GM21825 (cell line): ENCODE data around the gene METAP2.

Experiments used
- ATAC-seq: cut with Tn5 transposase; IDR thresholded peaks from one replicate; pipeline ENCODE4 v1.9.1; 2021; ENCODE audit warnings: mild to moderate bottlenecking, moderate library complexity; ENCODE audit not compliant: unreplicated experiment

METAP2 gene

DNA sequence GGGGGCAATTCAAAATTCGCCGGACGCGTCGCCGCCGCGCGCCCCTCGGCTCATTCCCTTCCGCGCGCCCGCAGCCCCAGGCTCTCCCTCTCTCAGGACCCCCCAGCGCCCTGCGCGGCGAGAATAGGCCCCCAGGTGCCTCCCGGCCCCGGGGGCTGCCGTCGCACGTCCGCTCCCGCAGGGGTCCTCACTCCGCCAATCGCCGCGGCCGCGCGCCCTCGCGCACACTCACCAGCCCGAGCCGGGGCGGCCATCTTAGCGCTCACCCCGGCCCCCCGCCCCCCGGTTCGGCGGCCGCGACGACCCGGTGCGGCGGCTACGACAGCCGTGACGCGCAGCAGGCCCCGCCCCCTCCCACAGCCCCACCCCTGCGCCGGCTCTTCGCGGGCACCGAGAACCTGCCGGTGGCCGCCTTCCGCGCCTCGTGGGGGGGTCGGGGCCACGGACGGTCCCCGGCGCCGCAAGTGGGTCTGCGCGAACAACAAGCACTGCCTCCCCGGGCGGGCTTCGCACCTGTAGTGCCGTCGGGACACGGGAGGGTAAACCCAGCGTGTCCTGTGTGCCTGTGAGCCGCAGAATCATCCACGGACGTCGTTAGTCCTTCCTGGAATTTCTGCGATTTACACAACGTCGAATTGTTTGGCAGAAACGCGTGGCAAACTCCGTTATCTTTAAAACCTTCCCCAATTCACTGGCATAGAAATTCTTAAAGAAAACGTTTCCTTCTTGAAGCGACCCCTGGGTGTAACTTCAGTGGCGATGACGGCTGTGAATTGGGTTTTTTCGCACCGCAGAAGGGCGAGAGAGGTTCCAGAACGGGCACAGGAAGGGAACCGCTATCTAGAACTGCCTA, 74.8 kb downstream of the METAP2 start:
- no peak for ATAC-seq

DNA sequence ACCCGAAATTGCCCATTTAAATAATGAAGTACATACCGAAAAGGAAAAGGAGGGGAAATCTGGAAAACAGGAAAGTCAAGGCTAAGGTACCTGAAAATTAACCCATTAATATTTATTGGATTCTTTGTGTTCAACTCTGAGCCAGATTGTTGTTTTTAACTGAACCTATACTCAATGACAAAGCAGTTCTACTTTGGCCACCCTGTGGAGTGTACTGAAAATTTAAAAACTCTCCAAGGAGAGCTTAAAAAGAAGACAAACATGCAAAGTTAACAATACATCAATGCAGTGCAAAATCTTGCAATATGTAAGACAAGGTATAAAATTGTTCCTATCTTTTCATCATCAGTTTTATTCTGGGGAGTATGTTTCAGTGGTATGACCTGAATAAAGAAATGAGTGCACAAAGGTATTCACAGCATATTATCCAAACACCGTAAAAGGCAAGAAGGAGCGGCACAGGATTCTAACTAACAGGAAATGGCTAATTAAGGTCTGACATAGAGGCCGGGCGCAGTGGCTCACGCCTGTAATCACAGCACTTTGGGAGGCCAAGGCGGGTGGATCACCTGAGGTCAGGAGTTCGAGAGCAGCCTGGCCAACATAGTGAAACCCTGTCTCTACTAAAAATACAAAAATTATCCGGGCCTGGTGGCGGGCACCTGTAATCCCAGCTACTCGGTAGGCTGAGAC, 75.6 kb downstream of the METAP2 start:
- no peak for ATAC-seq

DNA sequence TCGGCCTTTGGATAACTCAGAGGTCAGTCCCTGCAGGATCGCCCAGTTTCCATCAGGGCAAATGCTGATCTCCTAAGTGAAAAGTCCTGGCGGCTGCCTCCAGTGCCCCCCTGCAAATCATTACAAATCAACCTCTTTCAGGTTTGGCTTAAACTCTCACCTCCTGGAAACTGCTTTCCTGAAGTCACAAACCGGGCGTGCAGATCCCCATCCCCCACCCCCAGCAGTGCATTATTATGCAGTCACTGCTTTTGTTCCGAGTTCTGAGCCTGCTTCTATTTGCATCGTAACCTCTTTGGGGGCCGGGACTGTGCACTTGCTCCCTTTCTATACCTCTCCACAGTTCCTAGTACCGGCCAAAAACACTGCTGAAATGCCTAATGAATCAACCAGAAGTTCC, 77.4 kb downstream of the METAP2 start, which contains the start of gene USP44:
USP44 (minus strand) TSS at position 172 of the 400 bp plus-strand sequence. CDS start 17,220 bp downstream, outside the sequence.
- ATAC-seq: no peak

DNA sequence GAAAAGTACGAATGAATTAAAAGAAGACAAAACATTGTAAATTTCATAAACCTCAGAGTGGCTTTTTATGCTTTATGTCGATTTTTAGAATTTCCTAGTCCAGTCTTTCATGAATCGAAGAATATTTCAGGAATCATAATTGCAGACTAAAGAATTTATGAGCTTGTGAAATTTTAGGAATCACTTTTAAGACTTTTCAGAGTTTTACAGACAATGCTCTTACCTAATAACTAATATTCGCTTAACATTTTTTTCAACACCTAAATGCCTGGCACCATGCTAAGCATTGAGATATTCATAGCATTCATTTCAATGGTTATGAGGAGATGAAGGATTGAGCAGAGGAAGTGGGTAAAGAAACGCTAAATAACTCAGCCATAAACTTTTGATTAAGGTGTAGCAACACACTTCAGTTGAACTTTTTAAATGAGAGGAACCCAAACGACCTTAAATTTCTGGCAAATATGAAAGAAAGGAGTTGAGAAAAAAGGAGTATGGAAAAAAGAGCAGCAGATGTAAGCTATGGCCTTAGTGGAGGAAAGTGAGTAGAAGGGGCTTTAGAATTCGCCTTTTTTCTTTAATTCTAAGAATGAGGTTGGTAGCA, 78.1 kb downstream of the METAP2 start:
- no peak for ATAC-seq

DNA sequence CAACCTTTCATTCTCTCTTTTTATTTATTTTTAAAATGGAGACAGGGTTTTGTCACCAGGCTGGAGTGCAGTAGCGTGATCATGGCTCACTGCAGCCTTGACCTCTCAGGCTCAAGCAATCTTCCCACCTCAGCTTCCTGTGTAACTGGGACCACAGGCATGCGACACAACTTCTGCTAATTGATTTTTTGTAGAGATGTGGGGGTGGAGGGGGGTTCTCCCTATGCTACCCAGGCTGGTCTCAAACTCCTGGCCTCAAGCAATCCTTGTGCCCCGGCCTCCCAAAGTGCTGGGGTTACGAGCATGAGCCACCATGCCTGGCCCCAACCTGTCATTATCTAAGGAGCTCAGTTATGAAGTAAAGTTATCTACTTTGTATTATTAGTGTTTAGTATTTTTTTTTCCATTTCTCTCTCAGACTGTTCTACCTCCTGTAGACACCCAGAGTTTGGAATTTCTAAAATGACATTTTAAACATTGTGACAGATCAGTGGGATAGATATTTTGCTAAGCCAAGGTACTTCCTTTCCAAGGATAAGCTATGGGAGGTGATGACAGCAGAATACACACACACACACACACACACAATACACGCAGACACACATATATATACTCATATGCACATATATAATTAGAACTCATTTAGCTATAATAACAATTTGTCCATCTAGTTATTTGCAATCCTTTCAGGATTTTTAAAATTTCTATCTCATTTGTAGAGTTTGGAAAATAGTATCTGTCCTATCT, 79.4 kb downstream of the METAP2 start:
- ATAC-seq: no peak

DNA sequence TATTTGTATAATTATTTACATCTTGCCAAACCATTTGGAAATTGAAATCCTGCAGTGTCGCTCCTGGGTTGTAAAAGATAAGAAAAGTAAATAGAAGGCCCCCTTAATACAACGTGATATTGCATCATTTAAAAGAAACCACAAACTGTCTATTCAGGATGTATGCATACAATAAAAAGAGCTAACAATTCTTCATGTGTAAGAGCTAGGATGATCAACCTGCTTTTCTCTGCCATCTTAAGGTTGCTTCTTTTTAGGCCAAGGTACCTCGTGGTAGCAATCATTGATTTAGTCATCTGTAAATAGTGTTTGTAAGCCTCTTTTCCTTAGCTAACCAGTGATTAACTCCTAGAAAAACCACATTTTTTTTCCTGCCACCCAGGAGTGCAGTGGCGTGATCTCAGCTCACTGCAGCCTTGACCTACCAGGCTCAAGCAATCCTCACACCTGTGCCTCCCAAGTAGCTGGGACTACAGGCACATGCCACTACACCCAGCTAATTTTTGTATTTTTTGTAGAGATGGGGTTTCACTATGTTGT, 80.7 kb downstream of the METAP2 start:
- no peak for ATAC-seq

DNA sequence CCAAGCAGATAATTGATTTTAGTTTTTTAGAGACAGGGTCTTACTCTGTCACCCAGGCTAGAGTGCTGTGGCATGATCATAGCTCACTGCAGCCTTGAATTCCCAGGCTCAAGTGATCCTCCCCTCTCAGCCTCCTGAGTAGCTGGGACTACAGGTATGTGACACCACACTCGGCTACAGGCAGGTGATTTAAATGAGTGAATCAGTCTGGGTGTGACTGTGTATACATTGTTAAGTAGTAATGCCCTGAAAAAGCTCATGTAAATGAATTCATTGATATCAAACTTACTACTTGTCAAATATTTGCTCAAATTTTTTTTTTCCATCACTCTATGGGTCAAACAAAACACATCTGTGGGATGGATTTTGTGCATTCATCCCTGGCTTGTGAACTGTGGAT, 83.7 kb downstream of the METAP2 start:
- no peak for ATAC-seq
